GM12874 (cell line): ENCODE data around the gene USP17L10.
"Not testable (repeated sequence)": the region's sequence is repeated elsewhere in the genome, so short reads cannot be mapped to it uniquely, and the experiment has no call there.

ENCODE experiments used
- CTCF ChIP-seq: IDR thresholded peaks from 2 replicates; pipeline ENCODE4 v1.5.1; 2011; ENCODE audit warnings: low read depth, mild to moderate bottlenecking, control low read depth, low read length, moderate library complexity; ENCODE audit not compliant: insufficient read depth

USP17L10 gene

GRCh38 chr4:9210357-9210756, at the start of gene USP17L10:
Gene USP17L10 (plus strand): TSS chr4:9210657. CDS start chr4:9210657, 0 bp downstream.
- TF ChIP-seq CTCF: not testable (repeated sequence)

GRCh38 chr4:9169791-9170459, 40.5 kb upstream of the USP17L10 start, which contains the start of gene FAM90A26:
Gene FAM90A26 (plus strand): TSS chr4:9170409. CDS start chr4:9173173, 2,764 bp downstream.
- TF ChIP-seq CTCF: not testable (repeated sequence)

GRCh38 chr4:9215105-9215504, 4.6 kb downstream of the USP17L10 start, which contains the start of gene USP17L11:
Gene USP17L11 (plus strand): TSS chr4:9215405. CDS start chr4:9215405, 0 bp downstream.
- TF ChIP-seq CTCF: not testable (repeated sequence)

- TF ChIP-seq CTCF: not testable (repeated sequence)
Measured at GRCh38 chr4:9219852-9220251, 9.4 kb downstream of the USP17L10 start, which contains the start of gene USP17L12. Gene USP17L12 (plus strand): TSS chr4:9220152. CDS start chr4:9220152, 0 bp downstream.

GRCh38 chr4:9224596-9224995, 14.1 kb downstream of the USP17L10 start, which contains the start of gene USP17L13:
Gene USP17L13 (plus strand): TSS chr4:9224896. CDS start chr4:9224896, 0 bp downstream.
- not testable (repeated sequence) for TF ChIP-seq CTCF

GRCh38 chr4:9234085-9234484, 23.6 kb downstream of the USP17L10 start, which contains the start of gene USP17L15:
Gene USP17L15 (plus strand): TSS chr4:9234385. CDS start chr4:9234385, 0 bp downstream.
- TF ChIP-seq CTCF: not testable (repeated sequence)

GRCh38 chr4:9243579-9243978, 33.1 kb downstream of the USP17L10 start, which contains the start of gene USP17L17:
Gene USP17L17 (plus strand): TSS chr4:9243879. CDS start chr4:9243879, 0 bp downstream.
- not testable (repeated sequence) for TF ChIP-seq CTCF
